ENCODE results near the gene ACP7.

DNA sequence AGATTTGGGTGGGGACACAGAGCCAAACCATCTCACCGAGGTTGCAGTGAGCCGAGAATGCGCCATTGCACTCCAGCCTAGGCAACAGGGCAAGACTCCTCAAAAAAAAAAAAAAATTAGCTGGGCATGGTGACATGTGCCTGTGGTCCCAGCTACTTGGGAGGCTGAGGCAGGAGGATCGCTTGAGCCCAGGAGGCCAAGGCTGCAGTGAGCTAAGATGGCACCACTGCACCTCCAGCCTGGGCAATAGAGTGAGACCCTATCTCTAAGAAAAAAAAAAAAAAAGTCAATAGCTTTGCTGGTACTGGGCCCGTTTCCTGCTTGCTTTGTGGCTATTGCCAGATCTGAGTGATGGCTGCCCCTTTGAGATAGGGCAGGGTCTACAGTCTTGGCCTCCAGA is 13.1 kb downstream of the ACP7 start:
- TF ChIP-seq, protein P1, sequence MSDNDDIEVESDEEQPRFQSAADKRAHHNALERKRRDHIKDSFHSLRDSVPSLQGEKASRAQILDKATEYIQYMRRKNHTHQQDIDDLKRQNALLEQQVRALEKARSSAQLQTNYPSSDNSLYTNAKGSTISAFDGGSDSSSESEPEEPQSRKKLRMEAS (IDR thresholded peaks at IDR 0.05; ENCODE audit: low read depth), result no peak
- TF ChIP-seq NFIC (IDR thresholded peaks at IDR 0.05; ENCODE audit: borderline replicate concordance) (no peak), FOXJ3 (CRISPR knock-in tag; IDR thresholded peaks at IDR 0.05) (no peak), RFX5 (IDR thresholded peaks at IDR 0.05; ENCODE audit: low read length) (no peak), EZH2phosphoT487 (IDR thresholded peaks at IDR 0.05; ENCODE audit: borderline replicate concordance, low read depth) (no peak), RAD21 (IDR thresholded peaks at IDR 0.05; ENCODE audit: low read length) (no peak), MXI1 (IDR thresholded peaks at IDR 0.05; ENCODE audit: low read depth, low read length) (no peak), SMC3 (IDR thresholded peaks at IDR 0.05; ENCODE audit: low read depth, low read length) (no peak)
- TF ChIP-seq, protein P2, sequence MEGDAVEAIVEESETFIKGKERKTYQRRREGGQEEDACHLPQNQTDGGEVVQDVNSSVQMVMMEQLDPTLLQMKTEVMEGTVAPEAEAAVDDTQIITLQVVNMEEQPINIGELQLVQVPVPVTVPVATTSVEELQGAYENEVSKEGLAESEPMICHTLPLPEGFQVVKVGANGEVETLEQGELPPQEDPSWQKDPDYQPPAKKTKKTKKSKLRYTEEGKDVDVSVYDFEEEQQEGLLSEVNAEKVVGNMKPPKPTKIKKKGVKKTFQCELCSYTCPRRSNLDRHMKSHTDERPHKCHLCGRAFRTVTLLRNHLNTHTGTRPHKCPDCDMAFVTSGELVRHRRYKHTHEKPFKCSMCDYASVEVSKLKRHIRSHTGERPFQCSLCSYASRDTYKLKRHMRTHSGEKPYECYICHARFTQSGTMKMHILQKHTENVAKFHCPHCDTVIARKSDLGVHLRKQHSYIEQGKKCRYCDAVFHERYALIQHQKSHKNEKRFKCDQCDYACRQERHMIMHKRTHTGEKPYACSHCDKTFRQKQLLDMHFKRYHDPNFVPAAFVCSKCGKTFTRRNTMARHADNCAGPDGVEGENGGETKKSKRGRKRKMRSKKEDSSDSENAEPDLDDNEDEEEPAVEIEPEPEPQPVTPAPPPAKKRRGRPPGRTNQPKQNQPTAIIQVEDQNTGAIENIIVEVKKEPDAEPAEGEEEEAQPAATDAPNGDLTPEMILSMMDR (IDR thresholded peaks at IDR 0.05), result no peak
- TF ChIP-seq, protein P3, sequence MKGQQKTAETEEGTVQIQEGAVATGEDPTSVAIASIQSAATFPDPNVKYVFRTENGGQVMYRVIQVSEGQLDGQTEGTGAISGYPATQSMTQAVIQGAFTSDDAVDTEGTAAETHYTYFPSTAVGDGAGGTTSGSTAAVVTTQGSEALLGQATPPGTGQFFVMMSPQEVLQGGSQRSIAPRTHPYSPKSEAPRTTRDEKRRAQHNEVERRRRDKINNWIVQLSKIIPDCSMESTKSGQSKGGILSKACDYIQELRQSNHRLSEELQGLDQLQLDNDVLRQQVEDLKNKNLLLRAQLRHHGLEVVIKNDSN (IDR thresholded peaks at IDR 0.05; ENCODE audit: borderline replicate concordance, low read depth), result no peak
- TF ChIP-seq, protein P4, sequence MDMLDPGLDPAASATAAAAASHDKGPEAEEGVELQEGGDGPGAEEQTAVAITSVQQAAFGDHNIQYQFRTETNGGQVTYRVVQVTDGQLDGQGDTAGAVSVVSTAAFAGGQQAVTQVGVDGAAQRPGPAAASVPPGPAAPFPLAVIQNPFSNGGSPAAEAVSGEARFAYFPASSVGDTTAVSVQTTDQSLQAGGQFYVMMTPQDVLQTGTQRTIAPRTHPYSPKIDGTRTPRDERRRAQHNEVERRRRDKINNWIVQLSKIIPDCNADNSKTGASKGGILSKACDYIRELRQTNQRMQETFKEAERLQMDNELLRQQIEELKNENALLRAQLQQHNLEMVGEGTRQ (IDR thresholded peaks at IDR 0.05; ENCODE audit: borderline replicate concordance, low read depth, low read length), result no peak
- TF ChIP-seq, protein P5, sequence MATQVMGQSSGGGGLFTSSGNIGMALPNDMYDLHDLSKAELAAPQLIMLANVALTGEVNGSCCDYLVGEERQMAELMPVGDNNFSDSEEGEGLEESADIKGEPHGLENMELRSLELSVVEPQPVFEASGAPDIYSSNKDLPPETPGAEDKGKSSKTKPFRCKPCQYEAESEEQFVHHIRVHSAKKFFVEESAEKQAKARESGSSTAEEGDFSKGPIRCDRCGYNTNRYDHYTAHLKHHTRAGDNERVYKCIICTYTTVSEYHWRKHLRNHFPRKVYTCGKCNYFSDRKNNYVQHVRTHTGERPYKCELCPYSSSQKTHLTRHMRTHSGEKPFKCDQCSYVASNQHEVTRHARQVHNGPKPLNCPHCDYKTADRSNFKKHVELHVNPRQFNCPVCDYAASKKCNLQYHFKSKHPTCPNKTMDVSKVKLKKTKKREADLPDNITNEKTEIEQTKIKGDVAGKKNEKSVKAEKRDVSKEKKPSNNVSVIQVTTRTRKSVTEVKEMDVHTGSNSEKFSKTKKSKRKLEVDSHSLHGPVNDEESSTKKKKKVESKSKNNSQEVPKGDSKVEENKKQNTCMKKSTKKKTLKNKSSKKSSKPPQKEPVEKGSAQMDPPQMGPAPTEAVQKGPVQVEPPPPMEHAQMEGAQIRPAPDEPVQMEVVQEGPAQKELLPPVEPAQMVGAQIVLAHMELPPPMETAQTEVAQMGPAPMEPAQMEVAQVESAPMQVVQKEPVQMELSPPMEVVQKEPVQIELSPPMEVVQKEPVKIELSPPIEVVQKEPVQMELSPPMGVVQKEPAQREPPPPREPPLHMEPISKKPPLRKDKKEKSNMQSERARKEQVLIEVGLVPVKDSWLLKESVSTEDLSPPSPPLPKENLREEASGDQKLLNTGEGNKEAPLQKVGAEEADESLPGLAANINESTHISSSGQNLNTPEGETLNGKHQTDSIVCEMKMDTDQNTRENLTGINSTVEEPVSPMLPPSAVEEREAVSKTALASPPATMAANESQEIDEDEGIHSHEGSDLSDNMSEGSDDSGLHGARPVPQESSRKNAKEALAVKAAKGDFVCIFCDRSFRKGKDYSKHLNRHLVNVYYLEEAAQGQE (IDR thresholded peaks at IDR 0.05; ENCODE audit: low read depth, low read length), result no peak
